Measurements from ENCODE around the gene HES5. TPM values are rescaled to one million over a fixed set of nuclear protein-coding genes. Genes with fewer than 3 reads are reported as not detected.

HES5 gene
- total and polyA plus RNA-seq, 10 of the 15 experiments (the other 5 are each of a cell fraction or from before 2014, with no cell fraction given): 0.12 to 0.15 TPM; not detected in 8

DNA sequence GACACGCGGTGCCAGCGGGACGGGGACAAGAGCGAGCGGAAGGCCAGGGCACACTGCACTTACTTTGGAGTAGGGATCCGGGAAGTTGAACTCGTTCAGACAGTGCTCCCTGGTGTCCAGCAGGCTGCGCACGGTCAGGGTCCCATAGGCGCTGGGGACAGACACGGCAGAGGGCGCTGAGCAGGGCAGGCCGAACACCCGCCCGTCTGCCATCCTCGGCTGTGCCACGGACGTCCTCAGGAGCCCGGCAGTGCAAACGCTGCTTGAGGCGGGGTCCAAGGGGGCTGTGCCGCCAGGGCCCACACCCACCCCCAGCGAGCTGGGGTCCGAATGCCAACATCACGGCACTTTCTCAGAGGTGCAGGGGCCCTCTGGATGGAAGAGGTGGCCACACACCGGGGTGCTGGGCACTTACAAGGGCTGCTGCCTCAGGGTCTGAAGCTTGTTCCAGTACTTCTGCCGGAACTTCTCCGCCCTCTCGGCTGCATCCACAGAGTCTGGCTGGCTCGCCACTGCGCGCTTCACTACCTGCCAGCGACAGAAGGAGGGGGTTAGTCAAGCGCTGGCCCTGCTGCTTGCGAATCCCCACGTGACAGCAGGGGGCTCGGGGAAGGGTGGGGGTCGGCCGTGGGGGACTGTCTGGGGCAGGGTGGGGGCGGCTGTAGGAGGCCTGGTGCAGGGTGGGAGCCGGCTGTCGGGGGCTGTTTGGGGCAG is 16.0 kb downstream of the HES5 start:
- FAIRE-seq: no peak
- H3K27ac ChIP-seq (ENCODE audit: control insufficient read depth, insufficient read depth): no peak overlapping the region
- in situ Hi-C loops (cut with MboI) (no loop called here), intact Hi-C loops (cut with micrococcal nuclease; ENCODE audit: unreplicated experiment) (no loop called here)
- ChIA-PET RAD21 (ENCODE audit: unreplicated experiment) (no interaction called here), SMC1A (ENCODE audit: uncharacterized antibody, unreplicated experiment) (no interaction called here), POLR2A (no interaction called here), CTCF (no interaction called here)
- H3K27me3 ChIP-seq (replicated peaks in 1 of 2; ENCODE audit: control insufficient read depth in 2 of 2, insufficient read depth in 2 of 2, low read length in 1 of 2): no peaks in the 10 kb centered on the region
- H3K4me3 ChIP-seq: no peak overlapping the region
- no peak for DNase-seq (ENCODE audit: low read depth, low spot score)
- H3K9me3 ChIP-seq (replicated peaks; ENCODE audit: control insufficient read depth, insufficient read depth, low read length): no peaks in the 10 kb centered on the region
- no peak overlapping the region for H3K4me2 ChIP-seq (ENCODE audit: control insufficient read depth, insufficient read depth)
- H3K9ac ChIP-seq (ENCODE audit: control insufficient read depth, insufficient read depth, low read length): no peak overlapping the region
- H3K79me2 ChIP-seq (ENCODE audit: control insufficient read depth, insufficient read depth, low read length): no peaks in the 10 kb centered on the region
- H3K36me3 ChIP-seq (ENCODE audit: control insufficient read depth in 2 of 2, insufficient read depth in 2 of 2, low read length in 1 of 2): peaks cover 5 to 52% of the 10 kb centered on the region in 2 experiments
- no TSS peak for BruUV-seq (replicated peaks)
- H3K4me1 ChIP-seq (ENCODE audit: control insufficient read depth, insufficient read depth, low read length): no peaks in the 10 kb centered on the region
- no peak overlapping the region for H2AFZ ChIP-seq (ENCODE audit: control insufficient read depth, low read depth, low read length)
- no peaks in the 10 kb centered on the region for H4K20me1 ChIP-seq (ENCODE audit: control insufficient read depth, insufficient read depth)
- ATAC-seq: no peak
- WGBS (ENCODE audit: insufficient coverage, insufficient replicate concordance, low lambda C conversion rate, missing lambda C conversion rate): 97% methylated on average over 34 of the region's 43 CpGs
- no peak for TF ChIP-seq BCLAF1 (IDR thresholded peaks at IDR 0.05)
- TF ChIP-seq ZBTB33 (IDR thresholded peaks at IDR 0.05): no peak
- TF ChIP-seq ZSCAN29 (IDR thresholded peaks at IDR 0.05): no peak
- no peak for TF ChIP-seq KAT2A (conservative IDR thresholded peaks at IDR 0.05; ENCODE audit: control insufficient read depth, low read depth, low read length)
- TF ChIP-seq PAX8 (IDR thresholded peaks at IDR 0.05): no peak
- TF ChIP-seq RBBP5 (conservative IDR thresholded peaks at IDR 0.05): no peak
- TF ChIP-seq CBX5 (IDR thresholded peaks at IDR 0.05; ENCODE audit: low read depth): no peak
- no peak for TF ChIP-seq NR2C1 (IDR thresholded peaks at IDR 0.05)
- TF ChIP-seq, protein P1, sequence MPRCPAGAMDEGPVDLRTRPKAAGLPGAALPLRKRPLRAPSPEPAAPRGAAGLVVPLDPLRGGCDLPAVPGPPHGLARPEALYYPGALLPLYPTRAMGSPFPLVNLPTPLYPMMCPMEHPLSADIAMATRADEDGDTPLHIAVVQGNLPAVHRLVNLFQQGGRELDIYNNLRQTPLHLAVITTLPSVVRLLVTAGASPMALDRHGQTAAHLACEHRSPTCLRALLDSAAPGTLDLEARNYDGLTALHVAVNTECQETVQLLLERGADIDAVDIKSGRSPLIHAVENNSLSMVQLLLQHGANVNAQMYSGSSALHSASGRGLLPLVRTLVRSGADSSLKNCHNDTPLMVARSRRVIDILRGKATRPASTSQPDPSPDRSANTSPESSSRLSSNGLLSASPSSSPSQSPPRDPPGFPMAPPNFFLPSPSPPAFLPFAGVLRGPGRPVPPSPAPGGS (IDR thresholded peaks at IDR 0.05; ENCODE audit: borderline replicate concordance, insufficient read depth, low read depth, low read length, poor library complexity, severe bottlenecking): no peak
- TF ChIP-seq, protein P2, sequence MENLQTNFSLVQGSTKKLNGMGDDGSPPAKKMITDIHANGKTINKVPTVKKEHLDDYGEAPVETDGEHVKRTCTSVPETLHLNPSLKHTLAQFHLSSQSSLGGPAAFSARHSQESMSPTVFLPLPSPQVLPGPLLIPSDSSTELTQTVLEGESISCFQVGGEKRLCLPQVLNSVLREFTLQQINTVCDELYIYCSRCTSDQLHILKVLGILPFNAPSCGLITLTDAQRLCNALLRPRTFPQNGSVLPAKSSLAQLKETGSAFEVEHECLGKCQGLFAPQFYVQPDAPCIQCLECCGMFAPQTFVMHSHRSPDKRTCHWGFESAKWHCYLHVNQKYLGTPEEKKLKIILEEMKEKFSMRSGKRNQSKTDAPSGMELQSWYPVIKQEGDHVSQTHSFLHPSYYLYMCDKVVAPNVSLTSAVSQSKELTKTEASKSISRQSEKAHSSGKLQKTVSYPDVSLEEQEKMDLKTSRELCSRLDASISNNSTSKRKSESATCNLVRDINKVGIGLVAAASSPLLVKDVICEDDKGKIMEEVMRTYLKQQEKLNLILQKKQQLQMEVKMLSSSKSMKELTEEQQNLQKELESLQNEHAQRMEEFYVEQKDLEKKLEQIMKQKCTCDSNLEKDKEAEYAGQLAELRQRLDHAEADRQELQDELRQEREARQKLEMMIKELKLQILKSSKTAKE (IDR thresholded peaks at IDR 0.05; ENCODE audit: low read depth, poor library complexity, severe bottlenecking): no peak
- no peak for TF ChIP-seq CREM (IDR thresholded peaks at IDR 0.05; ENCODE audit: low read depth)
- TF ChIP-seq ZNF217 (IDR thresholded peaks at IDR 0.05): no peak
- TF ChIP-seq, protein P3, sequence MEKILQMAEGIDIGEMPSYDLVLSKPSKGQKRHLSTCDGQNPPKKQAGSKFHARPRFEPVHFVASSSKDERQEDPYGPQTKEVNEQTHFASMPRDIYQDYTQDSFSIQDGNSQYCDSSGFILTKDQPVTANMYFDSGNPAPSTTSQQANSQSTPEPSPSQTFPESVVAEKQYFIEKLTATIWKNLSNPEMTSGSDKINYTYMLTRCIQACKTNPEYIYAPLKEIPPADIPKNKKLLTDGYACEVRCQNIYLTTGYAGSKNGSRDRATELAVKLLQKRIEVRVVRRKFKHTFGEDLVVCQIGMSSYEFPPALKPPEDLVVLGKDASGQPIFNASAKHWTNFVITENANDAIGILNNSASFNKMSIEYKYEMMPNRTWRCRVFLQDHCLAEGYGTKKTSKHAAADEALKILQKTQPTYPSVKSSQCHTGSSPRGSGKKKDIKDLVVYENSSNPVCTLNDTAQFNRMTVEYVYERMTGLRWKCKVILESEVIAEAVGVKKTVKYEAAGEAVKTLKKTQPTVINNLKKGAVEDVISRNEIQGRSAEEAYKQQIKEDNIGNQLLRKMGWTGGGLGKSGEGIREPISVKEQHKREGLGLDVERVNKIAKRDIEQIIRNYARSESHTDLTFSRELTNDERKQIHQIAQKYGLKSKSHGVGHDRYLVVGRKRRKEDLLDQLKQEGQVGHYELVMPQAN (conservative IDR thresholded peaks at IDR 0.05): no peak
